HCT116 (cell line): Measurements from ENCODE around the gene NMNAT3. TPM values are rescaled to one million over a fixed set of nuclear protein-coding genes. Genes with fewer than 3 reads are reported as not detected.

Experiments
- ATAC-seq: fragments of 200-7000 bp; cut with Tn5 transposase; 2 replicates; pipeline ENCODE4 v1.9.1; 2020; ENCODE audit warnings: mild to moderate bottlenecking, moderate library complexity
- BruUV-seq: library from RNA; stranded (reverse); fragments of 400-500 nt; replicated peaks from 2 replicates; lab custom pipeline; 2021; lab: Mats Ljungman, UMichigan
- CTCF ChIA-PET: fragments of 300-600 bp; sonication (Branson Sonifier 250); formaldehyde crosslinking; loops from one replicate; lab custom pipeline; 2021; ENCODE audit warnings: antibody characterized with exemption; lab: Charles Lee
- POLR2A ChIA-PET: fragments of 300-600, 350-600 bp; sonication (Branson Sonifier 250); formaldehyde crosslinking; loops from one replicate; lab custom pipeline; 2021; ENCODE audit warnings: antibody characterized with exemption; lab: Charles Lee
- RAD21 ChIA-PET, 2 experiments: fragments of 300-600 bp; sonication (Branson Sonifier 250); formaldehyde crosslinking; loops; one replicate each; lab custom pipeline; 2023; ENCODE audit warnings: low total read pairs in 2 of 2; ENCODE audit not compliant: uncharacterized antibody in 2 of 2, unreplicated experiment in 2 of 2, low non-redundant PET in 1 of 2; lab: Charles Lee
- DNase-seq: peaks from one replicate; pipeline ENCODE4 v3.0.0-alpha.2; 2010; ENCODE audit warnings: low read depth, low spot score
- H2AFZ ChIP-seq: fragments of 200-600 bp; shearing (Covaris generic), sonication (generic); 2 replicates; pipeline ENCODE4 v1.6.1; 2017; ENCODE audit warnings: low read depth, mixed run types, mixed read lengths, antibody characterized with exemption, low read length; ENCODE audit not compliant: poor library complexity, severe bottlenecking
- H3K27ac ChIP-seq: 2 replicates; pipeline ENCODE4 v1.5.1; 2012; ENCODE audit warnings: low read depth, low read length
- H3K27me3 ChIP-seq: fragments of 200-600 bp; sonication (generic); 2 replicates; pipeline ENCODE4 v1.6.1; 2016; ENCODE audit warnings: mixed run types, low read length, mixed read lengths; ENCODE audit not compliant: insufficient read depth
- H3K36me3 ChIP-seq, 2 experiments: fragments of 200-500 bp in 1 of 2; fragments of 200-600 bp in 1 of 2; sonication (Bioruptor generic) in 1 of 2; sonication (generic) in 1 of 2; 2 replicates each; pipeline versions ENCODE4 v1.5.1 to v1.6.1; 2014 to 2016; ENCODE audit warnings: low read length in 2 of 2, inconsistent platforms in 1 of 2, mixed read lengths in 1 of 2, mixed run types in 1 of 2; ENCODE audit not compliant: insufficient read depth in 2 of 2, control insufficient read depth in 1 of 2
- H3K4me1 ChIP-seq, 2 experiments: fragments of 200-600 bp in 1 of 2; sonication (generic) in 1 of 2; 2 replicates each; pipeline versions ENCODE4 v1.5.1 to v1.6.1; 2012 to 2017; ENCODE audit warnings: low read length in 2 of 2, inconsistent platforms in 1 of 2, mild to moderate bottlenecking in 1 of 2, mixed read lengths in 1 of 2, mixed run types in 1 of 2, moderate library complexity in 1 of 2; ENCODE audit not compliant: insufficient read depth in 2 of 2, control insufficient read depth in 1 of 2
- H3K4me2 ChIP-seq: fragments of 200-600 bp; sonication (generic); 2 replicates; pipeline ENCODE4 v1.6.1; 2017; ENCODE audit warnings: mixed run types, low read length, mixed read lengths
- H3K4me3 ChIP-seq, 2 experiments: fragments of 200-600 bp in 1 of 2; sonication (generic) in 1 of 2; replicated peaks in 1 of 2; 2 replicates each; pipeline ENCODE4 v1.5.1; 2011 to 2016; ENCODE audit warnings: low read length in 2 of 2, control low read depth in 1 of 2, low read depth in 1 of 2, mild to moderate bottlenecking in 1 of 2, mixed read lengths in 1 of 2, mixed run types in 1 of 2
- H3K79me2 ChIP-seq: fragments of 200-600 bp; sonication (generic); 2 replicates; pipeline ENCODE4 v1.6.1; 2017; ENCODE audit warnings: mild to moderate bottlenecking, mixed run types, low read length, moderate library complexity, mixed read lengths; ENCODE audit not compliant: insufficient read depth
- H3K9ac ChIP-seq: fragments of 200-600 bp; sonication (generic); 2 replicates; pipeline ENCODE4 v1.6.1; 2016; ENCODE audit warnings: low read length, mixed read lengths
- H3K9me2 ChIP-seq: fragments of 200-600 bp; sonication (generic), shearing (Covaris generic); 2 replicates; pipeline ENCODE4 v1.6.1; 2017; ENCODE audit warnings: mixed run types, mild to moderate bottlenecking, moderate library complexity; ENCODE audit not compliant: insufficient read depth
- H3K9me3 ChIP-seq, 2 experiments: fragments of 200-500 bp in 1 of 2; fragments of 200-600 bp in 1 of 2; sonication (Bioruptor generic) in 1 of 2; sonication (generic) in 1 of 2; 2 replicates each; pipeline ENCODE4 v1.6.1; 2014 to 2017; ENCODE audit warnings: low read length in 2 of 2, mixed read lengths in 2 of 2, inconsistent platforms in 1 of 2, low read depth in 1 of 2, mild to moderate bottlenecking in 1 of 2, mixed run types in 1 of 2, moderate library complexity in 1 of 2; ENCODE audit not compliant: control insufficient read depth in 1 of 2, insufficient read depth in 1 of 2
- H4K20me1 ChIP-seq: fragments of 200-600 bp; sonication (generic), shearing (Covaris generic); 2 replicates; pipeline ENCODE4 v1.6.1; 2017; ENCODE audit warnings: mixed run types, mild to moderate bottlenecking, moderate library complexity; ENCODE audit not compliant: insufficient read depth
- CBX3 ChIP-seq: IDR thresholded peaks from 2 replicates; pipeline ENCODE4 v1.6.1; 2012; ENCODE audit warnings: low read depth
- CEBPB ChIP-seq: IDR thresholded peaks from 2 replicates; pipeline ENCODE4 v1.6.1; 2012; ENCODE audit warnings: low read depth
- CTCF ChIP-seq, 3 experiments: fragments of 200-600 bp in 1 of 3; sonication (generic) in 1 of 3; IDR thresholded peaks in 2 of 3; conservative IDR thresholded peaks in 1 of 3; 2 replicates each; pipeline ENCODE4 v1.5.1; 2012 to 2017; ENCODE audit warnings: low read depth in 2 of 3, low read length in 2 of 3, antibody characterized with exemption in 1 of 3, borderline replicate concordance in 1 of 3, control low read depth in 1 of 3, mild to moderate bottlenecking in 1 of 3, mixed read lengths in 1 of 3, mixed run types in 1 of 3, moderate library complexity in 1 of 3; ENCODE audit not compliant: insufficient read depth in 1 of 3
- EGR1 ChIP-seq: IDR thresholded peaks from 2 replicates; pipeline ENCODE4 v1.6.1; 2012; ENCODE audit warnings: low read depth
- EZH2 ChIP-seq: fragments of 200-600 bp; sonication (generic); IDR thresholded peaks from 2 replicates; pipeline ENCODE4 v1.6.1; 2017; ENCODE audit warnings: antibody characterized with exemption, mixed run types
- FOSL1 ChIP-seq: IDR thresholded peaks from 2 replicates; pipeline ENCODE4 v1.6.1; 2012; ENCODE audit warnings: low read depth
- JUND ChIP-seq: IDR thresholded peaks from 2 replicates; pipeline ENCODE4 v1.6.1; 2012
- MAX ChIP-seq: IDR thresholded peaks from 2 replicates; pipeline ENCODE4 v1.6.1; 2012
- POLR2A ChIP-seq: IDR thresholded peaks from 2 replicates; pipeline ENCODE4 v1.7.0; 2011; ENCODE audit warnings: borderline replicate concordance; ENCODE audit not compliant: insufficient read depth, insufficient read length; ENCODE audit errors: extremely low read depth
- REST ChIP-seq: IDR thresholded peaks from 2 replicates; pipeline ENCODE4 v1.6.1; 2012; ENCODE audit warnings: low read depth
- SIN3A ChIP-seq: IDR thresholded peaks from 2 replicates; pipeline ENCODE4 v1.6.1; 2012; ENCODE audit warnings: low read depth
- SP1 ChIP-seq: IDR thresholded peaks from 2 replicates; pipeline ENCODE4 v1.6.1; 2012; ENCODE audit warnings: low read depth
- SRF ChIP-seq: IDR thresholded peaks from 2 replicates; pipeline ENCODE4 v1.6.1; 2012; ENCODE audit warnings: low read depth
- TCF7L2 ChIP-seq: IDR thresholded peaks from 2 replicates; pipeline ENCODE4 v1.7.0; 2011; ENCODE audit warnings: borderline replicate concordance, inconsistent platforms; ENCODE audit not compliant: insufficient read depth, insufficient read length; ENCODE audit errors: extremely low read depth
- ZFX ChIP-seq: fragments of 450-650 bp; IDR thresholded peaks from 2 replicates; pipeline ENCODE4 v1.6.1; 2017
- ZNF274 ChIP-seq: fragments of 200-500 bp; sonication (Bioruptor generic); IDR thresholded peaks from 2 replicates; pipeline ENCODE4 v1.6.1; 2014; ENCODE audit warnings: mild to moderate bottlenecking, low read depth, low read length, inconsistent platforms
- intact Hi-C: fragments of 100-400 bp; cut with micrococcal nuclease; formaldehyde crosslinking; loops from 2 replicates; pipeline ENCODE4 v1.10.0; 2022
- total RNA-seq: library from RNA; stranded (reverse); gene quantifications from one replicate; pipeline ENCODE4 v1.2.1, GENCODE V29; 2021; ENCODE audit not compliant: unreplicated experiment

NMNAT3 gene
- total RNA-seq, 1 experiment from 2014 or later = 5.7 TPM

GRCh38 chr3:139638518-139638917 lies 39.3 kb downstream of the NMNAT3 start:
- intact Hi-C loops = no loop called here
- ATAC-seq (no peak), DNase-seq (no peak)
- no TSS peak for BruUV-seq
- Histone ChIP-seq H3K4me3 (no peak overlapping the region), H3K27ac (no peak overlapping the region), H3K9ac (no peak overlapping the region), H3K27me3 (no peaks in the 10 kb centered on the region), H3K9me2 (no peaks in the 10 kb centered on the region), H3K36me3 (no peaks in the 10 kb centered on the region), H3K9me3 (no peaks in the 10 kb centered on the region), H4K20me1 (no peaks in the 10 kb centered on the region), H3K79me2 (no peaks in the 10 kb centered on the region), H3K4me2 (no peak overlapping the region), H2AFZ (no peak overlapping the region), H3K4me1 (no peaks in the 10 kb centered on the region)
- no peak for TF ChIP-seq SIN3A
- TF ChIP-seq JUND = no peak
- no peak for TF ChIP-seq EZH2
- TF ChIP-seq ZFX = no peak
- no peak for TF ChIP-seq CEBPB
- TF ChIP-seq REST = no peak
- no peak for TF ChIP-seq CTCF (IDR thresholded peaks at IDR 0.05 in 2 of 3, conservative IDR thresholded peaks at IDR 0.05 in 1 of 3; ENCODE audit: borderline replicate concordance in 1 of 3, insufficient read depth in 1 of 3, low read depth in 2 of 3, low read length in 2 of 3)
- no peak for TF ChIP-seq EGR1
- TF ChIP-seq FOSL1 = no peak
- no peak for TF ChIP-seq TCF7L2
- no peak for TF ChIP-seq CBX3
- TF ChIP-seq MAX = no peak
- no peak for TF ChIP-seq SRF
- TF ChIP-seq POLR2A = no peak
- TF ChIP-seq SP1 = no peak
- TF ChIP-seq ZNF274 = no peak
- ChIA-PET POLR2A (no interaction called here), CTCF (no interaction called here), RAD21 (no interaction called here)
